NCI-H1694 treated with DMSO at 0.1 percent for 48 hours (cell line): ENCODE measurements around the gene PLSCR5.

ENCODE experiments used
- DNase-seq: peaks from one replicate; lab custom pipeline; 2025; lab: John Stamatoyannopoulos, UW

Gene PLSCR5

DNA sequence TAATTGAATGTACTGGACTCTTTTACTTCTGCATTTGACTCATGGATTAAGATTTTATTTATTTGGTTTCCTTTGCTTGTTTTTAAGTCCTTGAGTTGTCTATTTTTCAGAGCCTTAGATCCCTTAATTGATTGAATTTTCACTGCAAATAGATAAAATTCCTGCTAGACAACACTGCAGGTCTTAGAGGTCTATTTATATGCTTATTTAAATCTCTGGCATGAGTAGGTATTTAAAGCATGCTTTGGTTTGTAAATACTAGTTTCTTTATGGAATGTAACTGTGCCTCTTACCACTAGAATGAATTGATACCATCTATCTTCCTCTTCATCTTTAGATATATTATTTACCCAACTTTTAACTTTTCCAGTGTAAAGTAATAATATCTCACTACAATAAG, 20.0 kb downstream of the PLSCR5 start:
- no peak for DNase-seq

DNA sequence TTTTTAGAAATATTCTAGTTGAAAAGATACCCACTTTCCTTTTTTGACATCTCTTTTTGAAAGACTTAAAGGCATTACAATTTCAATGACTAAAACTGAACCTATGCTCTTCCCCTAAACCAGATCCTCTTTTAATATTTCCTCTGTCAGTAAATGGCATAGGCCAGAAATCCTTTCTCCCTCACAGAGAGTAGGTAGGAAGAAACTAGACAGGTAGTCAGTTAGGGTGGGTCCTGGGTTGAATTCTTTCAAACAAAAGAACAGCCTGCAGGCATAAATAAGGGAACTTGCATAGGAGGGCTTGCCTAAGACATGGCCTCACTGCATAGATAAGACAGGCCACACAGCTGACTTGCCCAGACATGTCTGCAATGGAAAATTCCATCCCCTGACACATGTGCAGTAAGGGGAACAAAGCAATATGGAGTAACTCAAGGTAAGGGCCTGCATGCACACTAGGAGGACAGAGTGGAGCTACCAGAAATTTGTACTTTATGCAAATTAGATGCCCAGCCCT, 23.1 kb downstream of the PLSCR5 start:
- no peak for DNase-seq

- DNase-seq: no peak
Observed at GRCh38 chr3:146581080-146581601, 24.0 kb downstream of the PLSCR5 start.

GRCh38 chr3:146577662-146578061, 27.5 kb downstream of the PLSCR5 start:
- no peak for DNase-seq

GRCh38 chr3:146575636-146576035, 29.5 kb downstream of the PLSCR5 start:
- DNase-seq: no peak

DNA sequence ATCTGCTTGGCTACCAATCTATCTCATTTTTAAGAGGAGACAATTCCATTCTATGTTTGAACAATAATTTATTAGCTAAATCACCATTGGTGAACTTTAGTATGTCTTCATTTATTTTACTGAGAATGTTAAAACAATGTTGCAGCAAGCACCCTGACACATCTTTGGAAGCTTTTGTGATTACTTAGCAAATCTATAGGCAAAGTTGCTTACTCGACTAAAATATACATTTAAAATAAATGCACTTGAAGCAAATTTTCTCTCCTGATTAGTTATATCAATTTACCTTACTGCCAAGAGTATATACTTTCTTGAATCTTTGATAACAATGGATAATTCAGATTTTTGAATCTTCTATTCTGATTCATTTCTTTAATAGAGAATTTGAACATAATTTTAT, 31.0 kb downstream of the PLSCR5 start:
- no peak for DNase-seq

DNA sequence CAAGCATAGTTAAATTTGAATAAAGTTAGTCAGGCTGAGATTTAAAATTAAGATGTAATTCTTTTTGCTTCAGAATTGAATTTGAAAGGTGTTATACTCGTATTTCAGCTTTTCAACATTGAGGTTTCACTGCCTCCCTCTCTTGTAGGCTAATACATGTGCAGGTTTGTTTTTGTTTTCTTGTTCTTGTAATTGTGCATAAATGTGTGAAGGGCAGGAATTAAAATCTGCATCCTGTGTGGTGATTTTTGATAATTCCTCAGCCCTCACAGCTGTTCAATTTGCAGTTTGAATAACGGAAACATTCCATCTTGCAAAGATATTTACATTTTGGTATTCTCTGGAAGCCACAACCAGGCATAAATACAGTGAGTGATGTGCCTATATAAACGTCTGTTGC, 35.8 kb downstream of the PLSCR5 start:
- no peak for DNase-seq

GRCh38 chr3:146566138-146566537, 39.0 kb downstream of the PLSCR5 start:
- DNase-seq: no peak

DNA sequence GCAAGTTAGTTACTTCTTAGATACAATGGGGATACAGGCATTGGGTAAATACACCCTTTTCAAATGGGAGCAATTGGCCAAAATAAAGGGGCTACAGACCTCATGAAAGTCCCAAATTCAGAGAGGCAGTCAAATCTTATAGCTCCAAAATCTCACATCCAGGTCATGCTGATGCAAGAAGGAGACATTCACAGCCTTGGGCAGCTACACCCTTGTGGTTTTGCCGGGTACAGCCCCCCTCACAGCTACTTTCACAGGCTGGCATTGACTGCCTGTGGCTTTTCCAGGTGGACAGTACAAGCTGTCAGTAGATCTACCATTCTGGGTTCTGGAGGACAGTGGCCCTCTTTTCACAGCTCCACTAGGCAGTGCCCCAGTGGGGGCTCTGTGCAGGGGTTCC, 43.3 kb downstream of the PLSCR5 start:
- no peak for DNase-seq

DNA sequence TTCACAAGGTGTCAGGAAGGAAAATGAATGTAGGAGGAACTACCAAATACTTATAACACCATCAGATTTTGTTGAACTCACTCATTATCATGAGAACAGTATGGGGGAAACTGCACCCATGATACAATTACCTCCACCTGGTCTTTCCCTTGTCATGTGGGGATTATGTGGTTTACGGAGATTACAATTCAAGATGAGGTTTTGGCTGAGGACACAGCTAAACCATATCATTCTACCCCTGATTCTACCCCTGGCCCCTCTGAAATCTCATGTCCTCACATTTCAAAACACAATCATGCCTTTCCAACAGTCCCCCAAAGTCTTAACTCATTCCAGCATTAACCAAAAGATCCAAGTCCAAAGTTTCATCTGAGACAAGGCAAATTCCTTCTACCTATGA, 43.7 kb downstream of the PLSCR5 start:
- DNase-seq: no peak

DNA sequence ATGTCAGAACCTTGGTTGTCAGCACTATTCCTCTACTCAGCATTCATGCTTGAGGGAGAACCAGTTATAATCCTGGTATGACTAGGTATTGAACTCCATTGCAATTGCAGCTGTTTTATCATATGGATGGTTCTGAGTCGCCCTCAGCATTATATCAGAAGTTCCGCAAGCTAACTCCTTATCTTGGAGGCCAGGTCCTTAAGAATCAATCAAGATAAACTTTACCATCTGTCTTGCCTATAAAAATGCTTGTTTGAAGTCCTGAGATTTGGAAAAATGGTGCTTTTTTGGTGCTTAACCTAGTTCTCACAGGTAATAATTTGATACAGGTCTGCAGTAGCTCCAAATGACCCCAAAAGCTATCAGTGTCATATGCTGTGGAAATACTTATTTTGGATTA, 44.5 kb downstream of the PLSCR5 start:
- no peak for DNase-seq

DNA sequence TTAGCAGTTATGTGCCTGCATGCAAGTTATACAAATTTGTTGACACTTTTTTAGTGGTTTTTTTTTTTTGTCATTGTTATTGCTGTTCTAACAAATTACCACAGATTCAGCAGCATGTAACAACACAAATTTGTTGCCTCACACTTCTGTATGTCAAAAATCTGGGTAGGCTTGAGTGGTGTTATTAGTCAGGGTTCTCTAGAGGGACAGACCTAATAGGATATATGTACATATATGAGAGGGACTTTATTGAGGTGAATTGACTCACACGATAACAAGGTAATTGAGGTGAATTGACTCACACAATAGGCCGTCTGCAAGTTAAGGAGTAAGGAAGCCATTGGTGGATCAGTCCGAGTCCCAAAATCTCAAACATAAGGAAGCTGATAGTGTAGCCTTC, 45.8 kb downstream of the PLSCR5 start:
- DNase-seq: no peak

GRCh38 chr3:146558781-146559180, 46.4 kb downstream of the PLSCR5 start:
- no peak for DNase-seq

- no peak for DNase-seq
Observed at GRCh38 chr3:146557745-146558144, 47.4 kb downstream of the PLSCR5 start.

- DNase-seq: no peak
Observed at GRCh38 chr3:146555311-146555710, 49.8 kb downstream of the PLSCR5 start.

- no peak for DNase-seq
Observed at GRCh38 chr3:146554151-146554760, 50.9 kb downstream of the PLSCR5 start.

- DNase-seq: no peak
Observed at GRCh38 chr3:146550743-146551510, 54.2 kb downstream of the PLSCR5 start.

DNA sequence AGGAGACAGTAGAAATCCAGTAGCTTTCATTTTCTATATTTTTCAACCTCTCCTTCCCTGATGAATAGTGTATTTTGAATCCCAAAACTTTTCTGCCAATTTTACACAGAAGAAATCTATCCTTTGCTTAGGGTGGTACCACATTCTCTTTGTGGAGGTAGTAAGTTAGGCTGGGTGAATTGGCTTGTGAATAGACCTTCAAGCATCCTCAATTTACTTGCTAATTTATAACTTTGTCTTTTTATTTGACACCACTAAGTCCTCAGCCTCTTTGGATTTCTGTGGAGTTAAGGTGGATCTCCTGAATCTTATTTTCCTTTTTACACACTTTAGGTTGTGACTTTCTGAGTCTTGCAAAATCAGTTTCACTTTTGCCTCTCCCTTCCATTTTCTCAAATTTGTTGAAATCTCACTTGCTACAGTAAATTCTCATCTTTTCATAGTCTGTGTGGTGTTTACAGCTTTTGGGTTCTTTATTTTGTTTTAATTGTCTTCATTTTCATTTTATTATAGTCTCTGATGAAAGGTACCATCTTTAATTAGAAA, 55.0 kb downstream of the PLSCR5 start:
- DNase-seq: no peak

DNA sequence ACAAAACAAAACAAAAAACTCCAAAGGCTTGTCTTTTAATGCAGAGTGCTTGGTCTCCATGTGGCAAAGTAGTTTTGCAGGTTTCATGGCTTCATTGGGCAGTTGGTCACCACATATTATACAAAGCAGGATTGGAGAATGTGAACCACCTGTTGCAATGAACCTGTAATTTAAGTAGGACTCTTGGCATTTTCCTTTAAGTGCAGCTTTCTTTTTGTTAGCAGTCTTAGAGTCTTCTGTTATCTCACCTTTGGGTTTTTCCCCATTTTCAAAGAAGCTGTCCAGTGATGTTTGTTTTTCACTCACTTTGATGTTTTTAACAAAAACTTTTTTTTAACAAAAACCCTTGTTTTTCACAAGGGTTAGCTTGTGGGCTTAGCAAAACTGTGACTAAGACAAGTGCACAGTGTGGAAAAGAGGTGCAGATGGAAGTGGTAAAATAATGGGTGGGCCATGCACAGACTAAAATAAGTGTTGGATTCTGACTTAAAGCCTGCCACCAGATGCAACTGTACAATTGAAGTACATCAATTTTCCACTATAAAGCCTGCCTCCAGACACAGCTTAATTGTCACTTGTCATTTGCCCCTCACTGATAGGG, 57.8 kb downstream of the PLSCR5 start:
- no peak for DNase-seq

- DNase-seq: no peak
Observed at GRCh38 chr3:146546366-146546965, 58.7 kb downstream of the PLSCR5 start.

GRCh38 chr3:146544929-146545528, 60.1 kb downstream of the PLSCR5 start:
- no peak for DNase-seq
